CD4-positive, alpha-beta T cell treated with Interleukin-1 beta for 1 hour (primary cell): ENCODE measurements around the gene LMCD1.
A peak's percentile ranks its signal among the peaks of the same experiment; 100 is the strongest.
"Not testable (repeated sequence)": the region's sequence is repeated elsewhere in the genome, so short reads cannot be mapped to it uniquely, and the experiment has no call there.

Experiments used
- DNase-seq, 2 donors: peaks; one replicate each; pipeline ENCODE4 v3.0.0-alpha.2; 2020 to 2022

Gene LMCD1

DNA sequence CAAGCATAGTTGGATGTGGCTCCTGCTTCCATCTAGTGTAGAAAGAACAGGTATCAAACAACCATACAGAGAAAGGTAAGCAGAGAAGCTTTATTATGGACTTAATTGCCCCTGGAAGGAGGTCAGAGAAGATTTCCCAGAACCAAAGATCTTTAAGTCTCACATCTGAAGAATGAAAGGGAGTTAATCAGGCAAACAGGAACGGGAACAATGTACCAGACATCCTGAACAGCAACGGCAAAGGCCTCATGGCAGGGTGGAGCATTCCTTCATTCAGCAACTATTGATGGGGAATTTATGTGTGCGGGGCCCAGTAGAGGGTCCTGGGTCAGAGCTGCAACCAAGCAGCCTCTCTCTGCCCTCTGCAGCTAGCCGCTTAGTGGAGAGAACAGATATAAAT is 61.5 kb downstream of the LMCD1 start:
- no peak for DNase-seq

DNA sequence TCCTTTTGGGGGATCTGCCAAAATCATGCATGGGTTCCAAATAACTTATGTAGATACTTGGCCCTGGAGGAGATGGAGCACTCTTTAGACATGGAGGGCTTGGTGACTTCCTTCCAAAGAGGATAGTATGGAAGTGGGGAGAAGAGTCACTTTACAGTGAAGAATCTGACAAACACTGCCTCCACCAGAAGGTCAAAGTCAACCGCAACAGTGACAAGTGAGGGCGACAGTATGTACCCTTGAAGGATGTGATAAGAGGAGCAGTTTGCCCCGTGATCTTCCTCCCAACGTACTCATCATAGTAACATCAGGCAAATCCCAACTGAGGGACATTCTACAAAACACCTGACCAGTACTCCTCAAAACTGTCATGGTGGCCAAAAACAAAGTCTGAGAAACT is 62.0 kb downstream of the LMCD1 start:
- no peak for DNase-seq

DNA sequence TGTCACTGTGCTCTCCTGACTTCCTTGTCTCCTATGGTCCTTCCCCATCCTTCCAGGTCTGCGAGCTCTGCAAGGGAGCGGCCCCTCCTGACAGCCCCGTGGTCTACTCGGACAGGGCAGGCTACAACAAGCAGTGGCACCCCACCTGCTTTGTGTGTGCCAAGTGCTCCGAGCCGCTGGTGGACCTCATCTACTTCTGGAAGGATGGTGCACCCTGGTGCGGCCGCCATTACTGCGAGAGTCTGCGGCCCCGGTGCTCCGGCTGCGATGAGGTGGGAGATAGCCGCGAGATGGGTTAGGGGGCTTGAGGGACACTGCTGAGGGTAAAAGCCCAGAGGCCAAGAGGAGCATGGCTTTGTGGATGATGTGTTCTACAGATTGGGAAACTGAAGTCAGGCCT is 63.8 kb downstream of the LMCD1 start:
- DNase-seq, result no peak

DNA sequence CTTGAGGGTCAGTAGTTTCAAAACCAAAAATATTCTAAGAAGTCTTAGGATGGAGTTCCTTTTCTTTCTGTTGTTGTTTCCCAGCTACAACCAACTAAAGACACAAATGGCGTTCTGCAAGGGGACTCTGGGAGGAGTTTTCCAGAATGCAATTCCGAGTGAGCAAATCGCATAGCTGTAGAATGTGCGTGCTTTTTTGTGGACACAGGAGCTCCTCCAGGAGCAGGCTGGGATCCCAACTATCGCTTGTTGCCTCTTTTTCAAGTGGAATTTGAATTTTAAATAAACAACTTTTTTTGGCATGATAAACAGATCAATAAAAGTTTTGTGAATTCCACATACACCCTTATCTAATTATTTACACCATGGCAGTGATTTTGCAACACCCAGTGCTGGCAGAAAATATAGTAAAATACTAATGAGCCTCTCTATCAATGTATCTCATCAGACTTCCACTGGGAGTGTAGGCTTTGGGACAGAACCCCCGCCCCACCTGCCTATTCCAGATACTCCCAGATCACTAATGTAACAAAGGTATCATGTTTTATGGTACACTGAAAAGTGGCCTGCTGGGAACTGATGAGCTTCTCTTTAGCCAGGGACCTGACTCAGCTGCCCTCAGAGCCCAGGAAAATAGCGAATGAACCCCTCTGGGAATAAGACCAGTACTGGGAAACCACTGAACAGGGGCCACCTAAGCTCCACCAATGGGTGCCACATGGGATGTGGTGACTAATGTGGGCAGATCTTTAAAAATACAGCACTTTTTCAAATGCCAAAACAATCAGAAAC is 66.4 kb downstream of the LMCD1 start:
- DNase-seq, result no peak

DNA sequence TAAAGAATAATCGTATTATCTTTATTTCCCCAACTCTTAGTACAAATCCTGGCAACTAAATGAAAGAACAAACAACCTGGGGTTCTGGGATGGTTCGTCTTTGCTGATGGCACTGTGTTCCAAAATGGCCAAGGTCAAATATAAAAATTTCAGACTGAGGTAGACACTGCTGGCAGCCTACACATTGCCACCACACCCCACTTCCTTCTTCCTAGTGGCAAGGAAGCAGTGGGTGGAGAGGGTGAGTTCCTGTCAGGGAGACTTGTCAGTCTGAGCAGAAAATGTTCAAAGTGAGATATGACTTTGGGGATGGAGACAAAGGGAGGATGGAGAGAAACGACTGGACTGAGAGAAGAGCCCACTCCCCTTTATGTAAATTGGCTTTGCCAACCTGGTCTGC is 69.6 kb downstream of the LMCD1 start:
- DNase-seq, result peak in 1 of 2 donors; percentile 14

DNA sequence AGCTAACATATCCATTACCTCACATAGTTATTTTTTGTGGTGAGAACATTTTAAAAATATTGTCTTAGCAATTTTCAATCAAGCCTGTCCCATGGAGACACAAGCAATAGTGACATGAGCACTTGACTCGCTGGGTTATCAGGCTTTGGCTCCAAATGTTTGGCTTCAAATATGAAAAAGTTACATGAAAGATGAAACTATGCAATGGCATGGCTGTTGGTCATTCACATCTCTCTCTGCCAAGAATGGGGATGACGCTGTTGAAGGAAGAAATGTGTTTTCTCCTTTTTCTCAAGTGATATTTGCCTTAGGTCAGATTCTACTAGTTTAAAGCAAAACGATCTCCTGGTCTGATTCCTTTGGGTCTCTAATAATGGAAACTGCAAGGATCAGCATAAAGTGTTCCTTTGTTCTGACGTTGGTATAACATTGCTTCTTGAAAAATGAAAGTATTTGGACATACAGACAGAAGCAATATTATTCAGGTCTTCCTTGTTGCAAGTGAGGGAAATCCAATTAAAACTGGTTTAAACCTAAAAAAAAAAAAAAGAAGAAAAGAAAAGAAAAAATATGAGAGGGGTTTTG is 71.8 kb downstream of the LMCD1 start:
- DNase-seq, result no peak

DNA sequence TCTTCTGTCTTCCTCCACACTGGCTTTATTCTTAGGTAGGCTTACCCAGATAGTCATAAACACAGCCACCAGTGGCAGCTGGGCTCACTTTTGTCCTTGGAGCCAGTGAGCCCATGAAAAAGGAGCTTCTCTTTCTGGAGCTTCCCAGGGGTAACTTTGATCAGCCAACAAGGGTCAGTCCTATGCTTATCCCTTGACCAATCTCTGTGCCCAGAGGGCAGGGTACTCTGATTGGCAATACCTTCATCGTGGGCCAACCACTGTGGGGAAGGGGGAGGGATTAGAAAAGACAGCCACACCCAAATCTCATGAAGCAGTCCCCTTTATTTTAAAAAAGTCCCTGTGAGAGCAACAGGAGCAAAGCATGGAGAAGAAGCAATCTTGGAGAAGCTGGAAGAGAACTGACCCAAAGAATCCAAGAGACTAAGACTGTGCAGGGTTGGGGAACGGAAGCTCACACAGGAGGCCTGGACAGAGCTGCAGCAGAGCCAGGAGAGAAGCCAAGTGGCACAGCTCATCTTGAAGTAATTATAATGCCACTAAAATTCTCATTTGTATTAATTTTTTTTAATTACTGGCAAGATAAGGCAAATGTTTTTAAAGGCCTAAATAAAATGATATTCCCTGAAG is 72.5 kb downstream of the LMCD1 start:
- no peak for DNase-seq

DNA sequence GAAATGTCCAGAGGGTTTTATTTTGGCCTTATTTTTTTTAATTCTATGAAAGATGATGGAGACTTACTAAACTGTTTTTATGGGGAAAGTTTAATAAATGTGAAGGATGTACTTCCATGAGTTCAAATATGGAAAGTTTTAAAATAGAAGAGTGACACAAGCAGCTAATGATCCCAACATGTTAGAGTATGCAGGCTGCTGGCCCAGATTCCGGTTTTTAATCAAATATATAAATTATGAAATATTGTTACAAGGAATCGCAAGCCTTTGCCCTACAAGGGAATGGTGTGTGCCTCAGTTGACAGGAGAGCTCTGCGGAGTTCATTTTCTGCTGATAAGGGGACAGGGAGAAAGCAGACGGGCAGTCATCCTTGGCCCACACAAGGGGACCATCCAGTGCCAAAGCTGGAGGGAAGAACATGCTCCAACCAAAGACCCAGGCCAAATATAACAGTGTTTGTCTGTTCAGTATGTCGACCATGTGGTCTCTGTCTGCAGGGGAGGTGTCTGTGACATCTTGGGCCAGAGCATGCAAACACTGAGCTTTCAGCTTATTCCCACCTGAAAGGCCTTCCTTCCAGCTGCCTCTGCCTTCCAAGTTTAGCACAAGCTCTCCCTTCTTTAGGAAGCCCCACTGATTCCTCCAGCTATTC is 73.2 kb downstream of the LMCD1 start:
- DNase-seq, result no peak

DNA sequence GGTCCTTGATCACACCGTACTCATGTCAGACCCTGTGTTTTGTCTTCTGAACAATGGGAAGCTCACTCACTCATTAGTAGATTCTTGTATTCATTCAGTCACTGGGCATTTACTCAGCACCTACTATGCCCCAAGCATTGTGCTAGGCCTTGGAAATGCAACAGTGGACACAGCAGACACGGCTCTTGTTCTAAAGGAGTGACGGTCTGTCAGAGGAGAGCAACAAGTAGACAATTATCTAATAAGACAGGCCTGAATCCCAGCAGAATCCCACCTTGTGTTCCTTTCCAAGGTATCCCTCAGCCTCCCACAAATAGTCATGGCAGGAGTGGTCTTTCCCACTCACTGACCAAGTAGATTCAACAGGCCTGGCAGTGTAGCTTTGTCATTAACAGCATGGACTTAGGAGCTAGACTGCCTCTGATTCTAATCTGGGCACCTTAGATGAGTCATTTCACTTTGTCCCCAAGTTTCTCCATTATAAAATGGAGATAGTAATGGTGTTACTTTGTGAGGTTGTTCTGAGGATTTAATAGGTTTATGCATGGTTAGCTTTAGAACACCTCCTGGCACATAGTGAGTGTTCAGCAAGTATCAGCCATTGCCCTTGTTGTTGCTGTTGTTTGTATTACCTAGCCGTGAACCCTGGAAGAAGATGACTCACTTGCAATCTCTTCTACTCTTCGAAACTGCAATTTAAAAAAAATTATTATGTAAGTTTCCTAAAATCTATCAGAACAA is 73.9 kb downstream of the LMCD1 start:
- DNase-seq, result no peak

DNA sequence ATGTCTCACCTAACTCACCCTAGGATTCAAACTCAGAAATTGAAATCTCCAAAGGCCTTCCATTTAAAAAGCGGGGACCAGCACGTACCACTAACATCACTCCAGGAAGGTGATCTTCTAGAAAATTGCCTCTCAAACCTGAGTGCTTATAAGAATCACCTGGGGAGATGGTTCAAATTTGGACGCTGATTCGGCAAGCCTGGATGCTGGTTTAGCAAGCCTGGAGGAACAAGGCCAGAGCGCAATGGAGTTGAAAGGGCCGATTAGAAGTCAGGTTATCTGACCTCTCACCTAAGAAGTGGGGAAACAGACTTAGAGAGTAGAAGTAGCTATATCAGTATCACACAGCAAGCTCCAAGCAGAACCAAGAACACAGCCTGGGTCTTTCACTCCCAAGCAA is 74.8 kb downstream of the LMCD1 start:
- no peak for DNase-seq

DNA sequence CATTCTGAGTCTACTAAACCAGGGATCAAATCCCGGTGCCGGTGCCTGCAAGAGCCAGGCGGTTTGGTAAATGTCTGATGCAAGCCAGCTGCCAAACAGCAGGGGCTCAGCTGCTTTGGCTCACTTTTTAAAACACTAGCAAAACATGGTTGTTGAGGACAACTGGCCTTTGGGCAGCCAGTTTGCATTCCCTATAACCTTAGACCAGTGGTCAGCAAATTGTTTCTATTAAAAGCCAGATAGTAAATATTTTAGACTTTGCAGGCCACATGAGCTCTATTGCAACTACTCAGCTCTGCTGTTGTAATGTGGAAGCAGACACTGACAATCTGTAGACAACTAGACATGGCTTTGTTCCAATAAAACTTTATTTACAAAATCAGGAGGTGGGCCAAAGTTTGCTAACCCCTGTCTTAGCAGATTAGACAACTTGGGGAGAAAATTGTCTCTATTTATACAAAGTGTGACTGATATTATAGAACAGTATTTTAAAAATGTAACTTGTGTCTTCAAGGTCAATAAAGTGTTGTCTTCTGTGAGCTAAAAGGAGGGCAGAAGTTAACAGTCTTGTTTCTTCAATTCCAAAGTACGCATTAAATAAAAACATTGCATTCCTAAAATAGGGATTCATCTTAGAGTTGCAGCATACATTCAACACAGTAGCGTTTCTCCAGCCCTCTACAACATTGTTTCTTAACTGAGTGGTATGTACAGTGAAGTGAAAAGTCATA is 75.4 kb downstream of the LMCD1 start:
- DNase-seq, result no peak

DNA sequence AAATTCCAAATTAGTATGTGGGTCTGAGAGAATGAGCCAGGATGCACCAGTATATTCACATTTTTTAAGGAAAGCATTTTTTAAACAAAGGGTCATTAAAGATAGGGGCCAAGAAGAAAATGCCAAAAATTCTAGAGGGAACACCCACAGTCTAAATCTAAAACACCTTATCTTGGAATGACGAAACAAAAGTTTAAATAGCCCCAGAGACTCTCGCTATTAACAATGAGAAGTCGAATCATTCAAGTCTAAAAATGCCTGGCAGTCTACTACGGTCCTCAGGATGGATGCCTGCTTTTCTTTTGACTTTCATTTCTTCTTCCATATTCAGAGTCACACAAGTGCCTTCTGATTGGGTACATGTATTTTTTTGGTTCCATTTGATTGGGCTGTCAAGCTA is 76.7 kb downstream of the LMCD1 start:
- no peak for DNase-seq

DNA sequence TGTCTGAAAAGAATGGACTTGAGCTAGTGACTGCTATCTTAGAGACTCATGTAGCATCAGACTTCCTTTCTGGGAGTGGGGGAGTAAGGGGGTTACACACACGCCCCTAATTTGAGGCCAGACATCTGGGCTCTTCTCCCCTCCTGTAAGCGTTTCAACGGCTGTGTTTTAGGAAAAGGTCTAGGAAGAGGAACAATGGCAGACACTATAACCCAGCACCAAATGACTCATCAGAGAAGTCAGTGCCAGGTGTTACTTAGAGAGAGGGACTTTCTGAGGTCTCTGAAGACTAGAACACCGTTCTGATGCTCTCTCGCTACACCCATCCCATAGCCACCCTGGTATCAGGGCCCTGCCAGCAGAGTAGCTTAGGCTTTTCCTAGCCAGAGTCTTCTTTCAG is 77.5 kb downstream of the LMCD1 start:
- DNase-seq, result no peak

DNA sequence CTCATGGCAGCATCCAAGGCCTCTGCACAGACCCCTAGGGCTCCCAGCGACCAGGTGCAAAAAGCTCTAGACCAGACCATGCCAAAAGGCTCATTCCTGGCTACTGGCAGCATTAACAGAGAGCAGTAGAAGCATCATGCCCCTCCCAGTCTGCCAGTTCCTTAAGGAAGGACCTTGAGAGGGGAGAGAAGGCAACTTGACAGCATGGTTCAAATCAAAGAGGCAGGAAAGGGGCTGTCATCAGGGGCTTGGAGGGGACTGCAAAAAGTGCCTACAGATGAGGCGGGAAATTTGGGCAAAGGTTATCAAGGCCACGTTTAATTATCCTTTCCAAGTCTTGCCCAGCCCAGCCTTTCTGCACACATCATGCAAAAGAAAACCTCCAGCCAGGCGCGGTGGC is 78.3 kb downstream of the LMCD1 start:
- DNase-seq, result no peak

DNA sequence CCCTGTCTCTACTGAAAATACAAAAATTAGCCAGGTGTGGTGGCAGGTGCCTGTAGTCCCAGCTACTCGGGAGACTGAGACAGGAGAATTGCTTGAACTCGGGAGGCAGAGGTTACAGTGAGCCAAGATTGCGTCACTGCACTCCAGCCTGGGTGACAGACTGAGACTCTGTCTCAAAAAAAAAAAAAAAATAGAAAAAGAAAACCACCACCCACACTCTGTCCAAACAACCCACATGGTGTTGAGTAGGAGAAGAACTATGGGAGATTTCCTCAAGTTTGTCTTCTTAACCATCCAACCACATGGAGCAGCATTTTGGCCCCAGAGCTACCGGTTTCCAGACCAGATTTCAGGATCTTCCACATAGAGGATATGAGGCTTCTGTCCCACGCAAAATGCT is 78.8 kb downstream of the LMCD1 start:
- not testable (repeated sequence) for DNase-seq

DNA sequence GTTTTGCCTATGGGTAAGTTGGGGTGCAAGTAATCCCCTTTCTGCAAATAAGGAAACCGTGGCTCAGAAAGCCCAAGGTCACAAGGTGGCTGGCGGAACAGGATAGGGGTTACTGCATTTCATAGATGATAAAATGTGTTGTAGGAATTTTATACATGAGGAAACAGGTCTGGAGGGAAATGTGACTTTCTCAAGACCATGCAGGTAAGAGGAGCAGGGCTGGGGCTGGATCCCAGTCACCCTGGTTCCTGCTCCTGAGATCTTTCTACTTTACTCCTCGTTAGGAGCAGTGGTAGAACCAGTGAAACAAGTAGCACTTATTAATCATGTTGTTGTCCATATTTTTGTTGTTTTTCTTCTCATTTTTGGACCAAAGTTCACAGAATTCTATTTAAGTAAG is 79.8 kb downstream of the LMCD1 start:
- DNase-seq, result no peak

DNA sequence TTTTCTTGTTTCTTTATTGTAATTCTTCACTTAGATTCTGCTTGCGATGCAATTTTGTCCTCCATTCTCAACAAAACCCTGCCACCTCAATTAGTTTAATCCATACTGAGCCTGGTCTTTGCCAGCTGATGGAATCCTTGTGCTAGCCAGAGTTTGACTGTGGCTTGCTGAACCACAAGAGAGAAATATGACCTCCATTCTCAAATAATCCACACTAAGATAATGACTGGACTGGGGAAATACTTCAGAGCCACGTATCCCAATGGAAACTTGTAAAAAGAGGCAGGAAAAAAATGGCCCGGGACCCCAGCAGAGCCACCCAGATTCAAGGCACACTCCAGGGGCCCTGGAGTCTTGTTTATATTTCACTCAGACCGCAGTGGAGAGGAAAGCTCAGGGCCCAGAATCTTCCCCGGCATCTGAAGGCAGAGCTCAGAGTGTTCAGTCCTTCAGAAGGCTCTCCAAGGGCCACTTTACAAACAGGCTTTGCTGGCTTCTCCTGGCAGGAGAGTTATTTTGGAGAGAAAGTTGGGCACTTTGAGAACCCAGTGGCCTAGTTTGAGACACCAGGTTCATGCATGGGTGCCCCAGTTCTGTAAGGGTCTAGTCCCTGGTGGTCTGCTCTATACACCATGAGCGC is 80.3 kb downstream of the LMCD1 start:
- no peak for DNase-seq

DNA sequence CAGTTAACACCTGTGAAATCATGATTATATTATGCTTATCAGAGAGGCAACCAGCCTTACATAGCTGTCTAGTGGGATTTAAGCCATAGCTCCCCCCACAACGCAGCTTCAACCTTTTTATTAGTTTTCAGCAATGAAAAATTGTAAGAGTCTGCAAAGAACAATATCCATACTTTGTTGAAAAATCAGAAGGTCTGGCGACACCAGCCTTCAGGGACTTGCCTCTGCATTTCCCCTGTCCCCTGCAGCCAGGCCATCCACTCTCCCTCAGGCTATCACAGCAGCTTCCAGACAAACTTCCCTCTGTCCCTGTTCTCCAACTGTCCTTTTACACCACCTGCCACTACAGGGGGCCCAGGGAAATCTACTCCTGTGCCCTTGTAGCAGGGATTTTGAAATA is 83.0 kb downstream of the LMCD1 start:
- DNase-seq, result no peak

DNA sequence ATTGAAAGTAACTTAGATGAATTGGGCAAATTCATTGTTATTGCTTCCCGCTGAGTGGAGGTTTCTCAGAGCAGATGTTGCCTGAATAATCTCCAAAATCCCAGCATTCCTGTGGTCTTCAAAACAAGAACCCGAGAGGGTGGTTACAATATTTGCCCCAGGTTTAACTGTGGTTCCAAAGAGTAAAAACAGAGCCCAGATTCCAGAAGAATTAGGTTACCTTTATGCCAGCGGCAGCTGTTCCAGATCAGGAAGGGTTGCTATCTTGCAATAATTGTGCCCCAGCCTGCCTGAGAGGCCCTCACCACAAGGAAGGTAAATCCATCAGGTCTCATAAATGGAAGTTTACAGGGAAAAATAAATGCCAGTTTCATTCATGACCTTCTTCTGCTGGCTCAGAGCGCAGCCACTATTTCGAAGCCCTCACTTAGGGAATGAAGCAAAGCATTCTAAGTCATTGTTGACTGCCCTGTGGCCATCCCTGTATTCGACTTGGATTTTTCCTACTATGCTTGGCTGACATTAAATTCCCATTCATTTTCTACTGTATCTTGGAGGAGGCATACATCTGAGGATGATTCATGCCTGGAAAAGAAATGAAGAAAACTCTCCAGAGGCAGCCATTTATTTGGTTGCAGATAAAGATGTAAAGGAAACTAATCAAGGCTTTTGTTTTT is 88.4 kb downstream of the LMCD1 start:
- DNase-seq, result no peak

DNA sequence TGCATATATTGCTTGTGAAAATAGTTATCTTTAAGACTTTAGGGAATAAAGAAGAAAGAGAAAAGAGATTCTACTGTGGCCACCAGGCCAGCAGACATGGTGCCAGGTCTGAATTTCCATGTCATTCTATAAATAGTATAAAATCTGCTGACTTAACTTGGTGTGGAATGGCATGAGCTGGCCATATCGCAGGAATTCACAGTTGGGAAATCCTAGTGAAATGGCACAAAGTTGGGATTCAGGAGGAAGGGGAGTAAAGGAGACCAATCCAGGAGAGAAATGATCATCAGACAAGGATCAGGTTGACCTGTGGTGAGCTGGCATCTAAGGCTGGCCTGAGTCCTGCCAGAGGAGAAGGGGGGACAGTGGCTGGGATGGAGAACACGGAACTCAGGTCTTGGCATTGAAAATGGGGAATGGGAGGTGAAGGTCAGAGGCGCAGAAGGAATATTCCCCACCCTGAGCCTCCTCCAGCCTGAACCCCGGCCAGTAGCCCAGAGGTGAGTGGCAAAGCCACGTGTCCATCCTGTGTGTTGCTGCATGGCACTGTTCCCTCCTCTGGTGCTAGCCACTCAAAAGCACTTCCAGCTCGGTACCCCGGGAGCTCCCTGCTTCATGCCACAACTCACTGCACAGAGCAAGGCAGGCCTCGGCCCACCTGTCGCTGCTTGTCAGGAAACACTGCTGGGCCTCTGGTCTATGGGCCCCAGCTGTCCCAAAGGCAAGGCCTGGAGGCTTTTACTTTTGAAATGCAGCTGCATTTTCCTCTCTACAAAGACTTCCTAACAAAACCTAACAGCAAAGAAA is 91.6 kb downstream of the LMCD1 start:
- no peak for DNase-seq
